ENCODE data around the gene ALOX5AP.

DNA sequence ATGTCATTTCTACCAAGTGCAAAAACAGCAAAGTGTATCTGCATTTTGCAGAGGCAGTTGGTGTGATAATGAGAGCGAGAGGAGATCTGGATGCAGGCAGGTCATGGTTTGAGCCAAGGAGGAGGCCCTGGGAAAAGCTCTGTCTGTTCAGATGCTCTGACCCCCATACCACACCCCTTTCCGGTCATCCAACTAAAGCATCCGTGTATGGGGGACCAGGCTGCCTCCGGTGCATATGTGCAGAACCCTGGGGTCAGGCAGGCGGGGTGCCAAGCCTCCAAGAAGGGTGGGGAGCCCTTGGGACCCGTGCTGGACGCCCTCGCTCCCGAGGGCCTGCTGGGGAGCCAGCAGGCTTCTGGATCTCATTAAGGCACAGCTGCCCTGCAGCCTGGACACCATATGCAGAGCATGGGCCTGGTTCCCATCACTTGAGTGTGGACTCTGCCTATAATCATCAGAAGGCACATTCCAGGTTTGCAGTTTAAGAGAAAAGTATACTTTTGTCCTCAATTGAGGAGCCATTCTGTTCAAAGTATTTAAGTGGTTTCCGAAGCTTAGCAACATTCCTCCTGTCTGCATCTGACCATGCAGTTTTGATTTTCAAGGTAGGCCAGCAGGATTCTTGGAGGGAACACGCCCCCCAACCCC is 56.1 kb downstream of the ALOX5AP start:
- TF ChIP-seq, protein P1, sequence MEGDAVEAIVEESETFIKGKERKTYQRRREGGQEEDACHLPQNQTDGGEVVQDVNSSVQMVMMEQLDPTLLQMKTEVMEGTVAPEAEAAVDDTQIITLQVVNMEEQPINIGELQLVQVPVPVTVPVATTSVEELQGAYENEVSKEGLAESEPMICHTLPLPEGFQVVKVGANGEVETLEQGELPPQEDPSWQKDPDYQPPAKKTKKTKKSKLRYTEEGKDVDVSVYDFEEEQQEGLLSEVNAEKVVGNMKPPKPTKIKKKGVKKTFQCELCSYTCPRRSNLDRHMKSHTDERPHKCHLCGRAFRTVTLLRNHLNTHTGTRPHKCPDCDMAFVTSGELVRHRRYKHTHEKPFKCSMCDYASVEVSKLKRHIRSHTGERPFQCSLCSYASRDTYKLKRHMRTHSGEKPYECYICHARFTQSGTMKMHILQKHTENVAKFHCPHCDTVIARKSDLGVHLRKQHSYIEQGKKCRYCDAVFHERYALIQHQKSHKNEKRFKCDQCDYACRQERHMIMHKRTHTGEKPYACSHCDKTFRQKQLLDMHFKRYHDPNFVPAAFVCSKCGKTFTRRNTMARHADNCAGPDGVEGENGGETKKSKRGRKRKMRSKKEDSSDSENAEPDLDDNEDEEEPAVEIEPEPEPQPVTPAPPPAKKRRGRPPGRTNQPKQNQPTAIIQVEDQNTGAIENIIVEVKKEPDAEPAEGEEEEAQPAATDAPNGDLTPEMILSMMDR (conservative IDR thresholded peaks at IDR 0.05; ENCODE audit: low read depth, low read length), result no peak
- TF ChIP-seq EZH2 (IDR thresholded peaks at IDR 0.05; ENCODE audit: borderline replicate concordance, low read depth, low read length, poor library complexity, severe bottlenecking), result no peak
